ENCODE data around the gene SCUBE1.

- TF ChIP-seq CTCF (IDR thresholded peaks at IDR 0.05; ENCODE audit: extremely low read depth in 1 of 2, insufficient read depth in 1 of 2, low read depth in 1 of 2, low read length in 2 of 2) (no peak), POLR2AphosphoS5 (IDR thresholded peaks at IDR 0.05; ENCODE audit: insufficient read depth, low read depth, low read length) (no peak), MAX (IDR thresholded peaks at IDR 0.05; ENCODE audit: insufficient read depth, insufficient read length) (no peak), POLR2A (IDR thresholded peaks at IDR 0.05; ENCODE audit: low read depth, low read length) (no peak), MYC (IDR thresholded peaks at IDR 0.05; ENCODE audit: low read depth, low read length) (no peak), EZH2 (IDR thresholded peaks at IDR 0.05; ENCODE audit: borderline replicate concordance, low read depth, low read length, severe bottlenecking) (no peak), JUN (IDR thresholded peaks at IDR 0.05; ENCODE audit: borderline replicate concordance, insufficient read depth, insufficient read length, low read depth) (no peak)
Measured at GRCh38 chr22:43313890-43314474, 29.2 kb downstream of the SCUBE1 start.

All from endothelial cell of umbilical vein (primary cell).